ENCODE data around the gene DLGAP4. TPM values are rescaled to one million over a fixed set of nuclear protein-coding genes. Genes with fewer than 3 reads are reported as not detected.

Gene DLGAP4
- total RNA-seq, 1 donor from 2014 or later = 113 TPM

- intact Hi-C loops (cut with DNase I) = no loop called here
- DNase-seq (ENCODE audit: low spot score) (no peak), ATAC-seq (no peak)
Measured at GRCh38 chr20:36318166-36318565, 12.0 kb downstream of the DLGAP4 start.

GRCh38 chr20:36319356-36320260 is 13.5 kb downstream of the DLGAP4 start:
- no peak for ATAC-seq

GRCh38 chr20:36320261-36320897 is 14.2 kb downstream of the DLGAP4 start:
- DNase-seq (ENCODE audit: low spot score) = no peak
- no peak for ATAC-seq
- intact Hi-C loops (cut with DNase I) = no loop called here

More at GRCh38 chr20:36319356-36320260, 13.5 kb downstream of the DLGAP4 start:
- DNase-seq (ENCODE audit: low spot score) = no peak
- intact Hi-C loops (cut with DNase I) = no loop called here

GRCh38 chr20:36320898-36321695 is 15.0 kb downstream of the DLGAP4 start:
- no peak for ATAC-seq
- no peak for DNase-seq (ENCODE audit: low spot score)
- intact Hi-C loops (cut with DNase I) = no loop called here

- intact Hi-C loops (cut with DNase I) = no loop called here
- no peak for ATAC-seq
- no peak for DNase-seq (ENCODE audit: low spot score)
Measured at GRCh38 chr20:36322131-36322530, 16.0 kb downstream of the DLGAP4 start.

- ATAC-seq = no peak
- intact Hi-C loops (cut with DNase I) = no loop called here
Measured at GRCh38 chr20:36330091-36330490, 24.0 kb downstream of the DLGAP4 start.

GRCh38 chr20:36331209-36331608 is 25.1 kb downstream of the DLGAP4 start:
- DNase-seq (ENCODE audit: low spot score) = no peak
- ATAC-seq = no peak
- intact Hi-C loops (cut with DNase I) = no loop called here

More at GRCh38 chr20:36330091-36330490, 24.0 kb downstream of the DLGAP4 start:
- no peak for DNase-seq (ENCODE audit: low spot score)

- intact Hi-C loops (cut with DNase I) = no loop called here
- DNase-seq (ENCODE audit: low spot score) (no peak), ATAC-seq (no peak)
Measured at GRCh38 chr20:36333841-36334240, 27.7 kb downstream of the DLGAP4 start.

- ATAC-seq (no peak), DNase-seq (ENCODE audit: low spot score) (no peak)
- intact Hi-C loops (cut with DNase I) = no loop called here
Measured at GRCh38 chr20:36334281-36335205, 28.4 kb downstream of the DLGAP4 start.

- intact Hi-C loops (cut with DNase I) = no loop called here
- no peak for ATAC-seq
- no peak for DNase-seq (ENCODE audit: low spot score)
Measured at GRCh38 chr20:36335206-36335870, 29.2 kb downstream of the DLGAP4 start.

GRCh38 chr20:36336204-36336603 is 30.1 kb downstream of the DLGAP4 start:
- intact Hi-C loops (cut with DNase I) = no loop called here
- ATAC-seq (no peak), DNase-seq (ENCODE audit: low spot score) (no peak)

- ATAC-seq (no peak), DNase-seq (ENCODE audit: low spot score) (no peak)
- intact Hi-C loops (cut with DNase I) = no loop called here
Measured at GRCh38 chr20:36336954-36337704, 31.0 kb downstream of the DLGAP4 start.

GRCh38 chr20:36337886-36338285 is 31.7 kb downstream of the DLGAP4 start:
- DNase-seq (ENCODE audit: low spot score) = no peak
- no peak for ATAC-seq
- intact Hi-C loops (cut with DNase I) = no loop called here

GRCh38 chr20:36339646-36340592 is 33.8 kb downstream of the DLGAP4 start:
- ATAC-seq (no peak), DNase-seq (ENCODE audit: low spot score) (no peak)
- intact Hi-C loops (cut with DNase I) = no loop called here

GRCh38 chr20:36340593-36340990 is 34.5 kb downstream of the DLGAP4 start:
- no peak for ATAC-seq
- no peak for DNase-seq (ENCODE audit: low spot score)
- intact Hi-C loops (cut with DNase I) = no loop called here

- intact Hi-C loops (cut with DNase I) = no loop called here
- DNase-seq (ENCODE audit: low spot score) (no peak), ATAC-seq (no peak)
Measured at GRCh38 chr20:36341331-36342020, 35.3 kb downstream of the DLGAP4 start.

Measured in sciatic nerve (tissue), 2 donors.